ENCODE measurements around the gene WWC1. TPM values are rescaled to one million over a fixed set of nuclear protein-coding genes. Genes with fewer than 3 reads are reported as not detected.

The WWC1 gene
- total and polyA plus RNA-seq, 10 of the 15 experiments (the other 5 are each of a cell fraction or from before 2014, with no cell fraction given), result 0.50 to 7.8 (median 2.5) TPM

- H3K36me3 ChIP-seq (ENCODE audit: control insufficient read depth in 2 of 2, insufficient read depth in 2 of 2, low read length in 1 of 2), result no peaks in the 10 kb centered on the region
- FAIRE-seq, result no peak
- no peak overlapping the region for H3K27ac ChIP-seq (ENCODE audit: control insufficient read depth, insufficient read depth)
- WGBS (ENCODE audit: insufficient coverage, insufficient replicate concordance, low lambda C conversion rate, missing lambda C conversion rate), result 79% methylated on average over 3 of the region's 3 CpGs
- no peak overlapping the region for H2AFZ ChIP-seq (ENCODE audit: control insufficient read depth, low read depth, low read length)
- no peak for DNase-seq (ENCODE audit: low read depth, low spot score)
- ATAC-seq, result no peak
- no peaks in the 10 kb centered on the region for H3K79me2 ChIP-seq (ENCODE audit: control insufficient read depth, insufficient read depth, low read length)
- no peaks in the 10 kb centered on the region for H3K27me3 ChIP-seq (replicated peaks in 1 of 2; ENCODE audit: control insufficient read depth in 2 of 2, insufficient read depth in 2 of 2, low read length in 1 of 2)
- no peak overlapping the region for H3K4me3 ChIP-seq
- no peak overlapping the region for H3K4me2 ChIP-seq (ENCODE audit: control insufficient read depth, insufficient read depth)
- ChIA-PET SMC1A (ENCODE audit: uncharacterized antibody, unreplicated experiment) (interaction anchor here (0.6 kb wide), 2 partner anchors 36 to 1251 kb away, joined by 3 to 4 read pairs; no protein-coding TSS in a partner anchor), RAD21 (ENCODE audit: unreplicated experiment) (no interaction called here), CTCF (no interaction called here), POLR2A (no interaction called here)
- in situ Hi-C loops (cut with MboI) (no loop called here), intact Hi-C loops (cut with micrococcal nuclease; ENCODE audit: unreplicated experiment) (no loop called here)
- H3K4me1 ChIP-seq (ENCODE audit: control insufficient read depth, insufficient read depth, low read length), result no peaks in the 10 kb centered on the region
- no peak overlapping the region for H3K9ac ChIP-seq (ENCODE audit: control insufficient read depth, insufficient read depth, low read length)
- no peaks in the 10 kb centered on the region for H3K9me3 ChIP-seq (replicated peaks; ENCODE audit: control insufficient read depth, insufficient read depth, low read length)
- no TSS peak for BruUV-seq (replicated peaks)
- H4K20me1 ChIP-seq (ENCODE audit: control insufficient read depth, insufficient read depth), result no peaks in the 10 kb centered on the region
- TF ChIP-seq POLR2AphosphoS2 (IDR thresholded peaks at IDR 0.05; ENCODE audit: low read depth, low read length) (no peak), TCF7 (IDR thresholded peaks at IDR 0.05; ENCODE audit: borderline replicate concordance) (no peak), IKZF1 (conservative IDR thresholded peaks at IDR 0.05) (no peak), ATF3 (IDR thresholded peaks at IDR 0.05; ENCODE audit: borderline replicate concordance, extremely low read depth, low read depth, low read length) (no peak), RBBP5 (conservative IDR thresholded peaks at IDR 0.05) (no peak), CHD2 (IDR thresholded peaks at IDR 0.05; ENCODE audit: borderline replicate concordance, low read depth, low read length) (no peak), GABPA (IDR thresholded peaks at IDR 0.05; ENCODE audit: low read depth) (no peak), FOS (IDR thresholded peaks at IDR 0.05; ENCODE audit: borderline replicate concordance, extremely low read depth, insufficient read length) (no peak), IRF5 (IDR thresholded peaks at IDR 0.05; ENCODE audit: borderline replicate concordance) (no peak), JUND (IDR thresholded peaks at IDR 0.05; ENCODE audit: low read depth, low read length) (no peak), STAT1 (conservative IDR thresholded peaks at IDR 0.05) (no peak), HCFC1 (IDR thresholded peaks at IDR 0.05; ENCODE audit: low read length) (no peak), CBX5 (IDR thresholded peaks at IDR 0.05; ENCODE audit: low read depth) (no peak), PAX8 (IDR thresholded peaks at IDR 0.05) (no peak), NRF1 (conservative IDR thresholded peaks at IDR 0.05; ENCODE audit: low read depth, low read length) (no peak)
These were observed 160.1 kb downstream of the WWC1 start for GRCh38 chr5:168451565-168451964.
